ENCODE results near the gene ADAMTS2.
"Not testable (repeated sequence)": the region's sequence is repeated elsewhere in the genome, so short reads cannot be mapped to it uniquely, and the experiment has no call there.

The ADAMTS2 gene

GRCh38 chr5:179325296-179326031 is 19.8 kb downstream of the ADAMTS2 start:
- DNase-seq, result no peak

GRCh38 chr5:179324760-179325295 is 20.4 kb downstream of the ADAMTS2 start:
- DNase-seq, result no peak

DNA sequence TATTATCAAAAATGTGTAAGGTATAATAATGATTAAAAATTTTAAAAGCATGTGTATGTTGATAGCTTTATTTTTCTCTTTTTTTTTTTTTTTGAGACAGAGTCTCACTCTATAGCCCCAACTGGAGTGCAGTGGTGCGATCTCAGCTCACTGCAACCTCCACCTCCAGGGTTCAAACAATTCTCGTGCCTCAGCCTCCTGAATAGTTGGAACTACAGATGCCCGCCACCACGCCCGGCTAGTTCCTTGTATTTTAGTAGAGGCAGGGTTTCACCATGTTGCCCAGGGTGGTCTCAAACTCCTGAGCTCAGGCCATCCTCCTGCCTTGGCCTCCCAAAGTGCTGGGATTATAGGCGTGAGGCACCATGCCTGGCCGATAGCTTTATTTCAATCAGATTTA is 20.9 kb downstream of the ADAMTS2 start:
- DNase-seq, result not testable (repeated sequence)

DNA sequence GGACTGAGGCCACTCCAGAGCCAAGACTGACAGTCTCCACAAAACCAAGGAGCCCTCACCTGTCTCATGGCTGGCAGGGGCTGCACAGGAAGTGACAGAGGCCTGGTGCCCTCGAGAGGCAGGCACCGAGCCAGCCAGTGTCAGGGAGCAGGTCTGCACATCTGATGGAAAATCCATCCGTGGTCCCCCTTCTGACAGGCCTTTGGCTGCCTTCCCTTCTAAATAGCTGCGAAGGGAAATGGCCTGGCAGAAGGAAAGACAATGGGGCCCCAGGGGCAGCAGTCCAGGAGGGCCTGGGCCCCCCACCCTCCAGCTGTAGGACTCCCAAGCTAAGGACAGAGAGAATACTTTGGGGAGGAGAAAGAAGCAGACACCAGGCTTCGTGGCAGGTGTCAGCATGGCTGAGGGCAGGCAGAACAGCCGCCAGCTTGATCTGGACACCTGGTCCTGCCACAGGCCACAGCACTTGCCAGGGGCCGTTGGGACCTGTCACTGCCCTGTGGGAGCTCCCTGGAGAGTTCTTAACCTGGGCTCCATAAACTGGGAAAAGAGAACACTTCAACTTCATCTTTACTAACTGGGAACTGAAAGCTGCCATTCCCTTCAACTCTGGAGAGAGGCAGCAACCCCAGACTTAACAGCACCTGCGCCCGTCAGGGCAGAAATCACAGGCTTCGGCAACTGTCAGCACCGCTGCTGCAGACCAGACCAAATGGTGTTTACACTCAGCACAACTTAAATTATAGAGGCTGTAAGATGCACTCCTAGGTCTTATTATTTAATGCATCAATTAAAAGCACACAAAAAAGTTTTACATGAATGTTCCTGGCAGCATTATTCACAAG is 22.0 kb downstream of the ADAMTS2 start:
- no peak for DNase-seq

GRCh38 chr5:179322071-179323025 is 22.9 kb downstream of the ADAMTS2 start:
- DNase-seq, result no peak

GRCh38 chr5:179321206-179321987 is 23.9 kb downstream of the ADAMTS2 start:
- no peak for DNase-seq

- no peak for DNase-seq
These were observed 25.4 kb downstream of the ADAMTS2 start for GRCh38 chr5:179319741-179320281.

DNA sequence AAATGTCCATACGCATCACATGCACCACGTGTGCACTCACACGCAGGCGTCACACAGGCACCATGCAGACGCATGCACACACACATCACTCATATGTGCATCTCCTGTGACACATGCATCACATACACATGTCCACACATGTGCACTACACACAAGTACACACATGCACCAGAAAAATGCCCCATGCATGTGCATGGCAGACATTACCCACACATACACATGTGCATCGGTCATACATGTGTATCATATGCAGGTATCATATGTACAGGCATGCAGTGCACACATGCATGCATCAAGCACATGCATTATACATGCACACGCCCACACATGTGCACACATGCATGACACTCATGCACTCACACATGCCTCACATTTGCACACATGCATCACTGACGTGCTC is 26.1 kb downstream of the ADAMTS2 start:
- DNase-seq, result no peak

DNA sequence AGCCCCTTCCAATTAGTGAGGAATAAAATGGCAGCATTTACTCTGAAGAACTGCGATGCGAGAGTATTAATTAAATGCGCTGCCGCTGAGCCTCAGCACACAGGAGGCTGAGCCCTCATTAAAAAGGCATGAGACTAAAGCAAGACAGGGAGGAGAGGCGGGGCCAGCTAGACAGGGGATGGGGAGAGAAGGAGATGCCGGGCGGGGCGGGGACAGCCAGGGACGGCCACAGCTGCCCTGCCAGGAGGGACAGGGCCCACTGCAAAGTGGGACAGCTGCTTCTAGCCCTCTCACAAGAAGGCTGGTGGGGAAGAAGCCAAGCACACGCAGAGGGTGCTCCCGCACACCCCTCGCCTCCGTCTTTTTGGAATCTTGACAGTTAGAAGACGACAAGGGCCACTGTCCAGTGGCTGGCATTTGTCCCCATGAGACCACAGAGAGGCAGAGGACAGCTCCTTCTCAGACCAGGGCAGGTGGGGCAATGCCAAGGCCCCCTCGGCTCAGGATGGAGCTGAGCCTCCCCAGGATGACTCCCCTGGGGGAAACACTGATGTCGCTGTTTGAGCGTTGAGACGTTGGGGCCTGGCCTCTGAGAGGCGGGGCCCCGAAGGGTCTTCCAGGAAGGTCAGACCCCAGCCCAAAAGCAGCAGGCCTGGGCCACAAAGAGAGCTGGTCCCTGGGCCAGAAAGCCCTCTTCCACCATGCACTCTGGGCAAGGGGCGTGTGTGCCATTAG is 26.9 kb downstream of the ADAMTS2 start:
- no peak for DNase-seq

DNA sequence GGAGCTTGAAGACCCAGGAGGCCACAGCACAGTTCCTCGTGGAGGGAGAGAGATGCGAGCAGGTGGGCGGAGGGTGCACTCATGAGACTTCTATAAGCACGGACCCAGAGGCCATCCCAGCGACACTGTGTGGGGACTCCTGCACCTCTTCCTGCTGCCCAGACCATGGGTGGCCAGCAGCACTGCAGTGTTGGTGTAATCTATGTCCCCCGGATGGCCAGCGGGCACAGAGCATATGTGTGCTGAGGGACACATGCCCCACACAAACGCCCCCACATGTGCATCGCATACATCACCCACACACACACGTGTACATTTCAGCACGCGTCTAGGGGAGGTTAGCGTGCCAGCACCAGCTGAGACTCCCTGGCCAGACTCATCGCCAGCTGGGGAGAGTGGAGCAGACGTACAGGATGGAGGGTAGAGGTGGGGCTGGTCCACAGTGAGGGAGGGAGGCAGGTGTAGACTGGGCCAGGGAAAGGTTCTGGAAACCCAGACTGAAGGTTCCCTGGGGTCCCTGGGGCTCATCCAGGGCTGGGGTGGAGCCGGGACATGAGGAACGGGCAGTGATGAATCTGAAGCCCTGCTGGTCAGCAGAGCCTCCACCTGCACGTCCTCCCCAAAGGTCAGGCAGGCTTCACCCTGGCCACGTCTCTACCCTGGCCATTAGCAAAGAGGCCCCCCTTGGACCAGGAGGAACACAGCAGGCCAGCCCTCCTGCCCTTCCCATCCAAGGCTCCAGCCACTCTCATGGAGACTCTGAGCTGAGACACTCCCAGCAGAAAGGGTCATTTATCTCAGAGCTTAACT is 27.6 kb downstream of the ADAMTS2 start:
- DNase-seq, result no peak

GRCh38 chr5:179316982-179317381 is 28.3 kb downstream of the ADAMTS2 start:
- no peak for DNase-seq

DNA sequence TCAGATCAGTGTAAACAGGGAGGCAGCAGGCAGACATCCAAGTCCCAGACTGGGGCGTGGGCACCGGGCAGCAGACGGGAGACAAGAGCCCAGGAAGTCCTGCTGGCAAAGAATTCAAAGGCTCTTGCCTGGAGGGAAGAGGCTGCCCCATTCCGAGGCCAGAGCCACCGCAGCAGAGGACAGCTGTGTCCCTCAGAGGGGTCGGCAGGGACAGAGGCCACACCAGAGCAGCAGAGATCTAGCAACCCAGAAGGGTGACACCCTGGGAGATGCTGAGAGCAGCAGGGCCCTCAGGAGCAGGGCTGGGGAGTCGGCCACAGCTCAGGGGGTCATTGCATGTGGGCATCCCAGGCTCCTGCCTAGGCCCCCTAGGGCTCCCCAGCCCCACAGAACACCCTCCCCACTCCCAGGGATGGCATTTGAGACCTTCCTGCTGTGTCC is 29.1 kb downstream of the ADAMTS2 start:
- no peak for DNase-seq

DNA sequence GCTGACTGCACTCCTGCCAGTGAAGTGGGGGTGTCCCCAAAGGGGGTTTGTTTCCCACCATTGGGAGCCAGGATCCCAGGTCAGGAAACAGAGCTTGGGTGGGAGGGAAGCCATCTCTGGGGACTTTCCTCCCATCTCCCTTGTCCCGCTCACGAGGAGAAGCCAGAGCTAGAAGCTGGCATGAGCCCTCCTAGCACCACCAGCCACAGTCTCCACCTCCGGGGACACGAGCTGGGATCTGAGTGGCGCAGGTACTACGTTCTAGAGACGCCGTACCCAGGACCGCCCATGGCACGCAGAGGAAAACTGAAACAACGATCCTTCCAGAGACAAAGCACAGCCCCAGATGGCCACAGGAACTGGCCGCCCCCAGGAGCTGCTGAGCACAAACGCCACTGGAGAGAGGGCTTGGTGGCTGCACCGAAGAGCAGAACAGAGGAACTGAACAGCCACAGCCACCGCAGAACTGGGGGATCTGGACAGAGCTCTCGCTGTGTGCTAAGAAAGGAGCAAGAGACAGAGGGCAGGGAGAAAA is 29.8 kb downstream of the ADAMTS2 start:
- DNase-seq, result no peak

- DNase-seq, result no peak
These were observed 30.5 kb downstream of the ADAMTS2 start for GRCh38 chr5:179314606-179315355.

GRCh38 chr5:179313849-179314521 is 31.3 kb downstream of the ADAMTS2 start:
- DNase-seq, result no peak

DNA sequence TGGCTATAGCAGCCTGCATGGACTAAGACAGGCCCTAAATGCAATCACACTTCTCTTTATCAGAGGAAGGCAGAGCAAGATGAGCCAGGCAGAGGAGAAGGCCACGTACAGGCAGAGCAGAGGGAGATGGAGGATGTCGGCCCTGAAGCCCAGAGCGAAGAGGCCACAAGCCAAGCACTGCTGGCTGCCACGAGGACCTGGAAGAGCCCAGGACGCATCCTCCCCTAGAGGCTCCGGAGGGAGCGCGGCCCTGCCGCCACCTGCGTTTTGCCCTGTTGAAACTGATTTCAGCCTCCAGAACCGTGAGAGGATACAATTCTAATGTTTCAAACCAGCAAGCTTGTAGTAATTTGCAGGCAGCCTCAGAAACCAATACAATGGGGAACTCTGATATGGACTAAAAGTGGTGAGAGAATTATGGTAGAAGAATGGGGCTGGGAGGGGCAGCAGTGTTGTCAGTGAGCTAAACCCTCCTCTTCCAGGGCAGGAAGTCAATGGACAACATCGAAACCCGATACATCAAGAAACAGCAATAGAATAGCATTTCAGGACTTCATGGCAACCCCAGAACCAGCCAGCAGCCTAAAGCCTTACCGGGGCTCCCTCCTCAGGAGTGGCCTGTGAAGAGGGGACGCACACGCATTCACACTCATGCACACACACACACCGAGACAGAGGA is 32.6 kb downstream of the ADAMTS2 start:
- no peak for DNase-seq

GRCh38 chr5:179311581-179311980 is 33.7 kb downstream of the ADAMTS2 start:
- DNase-seq, result no peak

- DNase-seq, result no peak
These were observed 34.2 kb downstream of the ADAMTS2 start for GRCh38 chr5:179311091-179311470.
